Tibial nerve (tissue), 4 donors: ENCODE data around the gene SNX30. TPM values are rescaled to one million over a fixed set of nuclear protein-coding genes. Genes with fewer than 3 reads are reported as not detected.

Experiments
- DNase-seq, 2 donors: peaks; one replicate each; pipeline ENCODE4 v3.0.0-alpha.2; 2019; ENCODE audit warnings: low spot score in 2 of 2
- H3K27ac ChIP-seq, 4 donors: fragments of 200-600 bp; sonication (generic) in 3 of 4; one replicate each; pipeline ENCODE4 v1.5.1; 2017 to 2019; ENCODE audit warnings: mild to moderate bottlenecking in 1 of 4
- H3K27me3 ChIP-seq, 2 donors: fragments of 200-600 bp; sonication (generic) in 1 of 2; one replicate each; pipeline versions ENCODE4 v1.5.1 to v1.6.0; 2017 to 2019
- H3K36me3 ChIP-seq, 3 donors: fragments of 200-600 bp; sonication (generic); one replicate each; pipeline ENCODE4 v1.5.1; 2018 to 2019
- H3K4me1 ChIP-seq, 4 donors: fragments of 200-600 bp; sonication (generic) in 3 of 4; one replicate each; pipeline ENCODE4 v1.5.1; 2017 to 2019
- H3K4me3 ChIP-seq, 4 donors: fragments of 200-600 bp; sonication (generic) in 3 of 4; one replicate each; pipeline ENCODE4 v1.5.1; 2017 to 2019; ENCODE audit warnings: mild to moderate bottlenecking in 1 of 4, moderate library complexity in 1 of 4
- H3K9me3 ChIP-seq, 4 donors: fragments of 200-600 bp; sonication (generic) in 3 of 4; one replicate each; pipeline ENCODE4 v1.5.1; 2017 to 2019
- CTCF ChIP-seq, 5 experiments: fragments of 200-600 bp in 3 of 5; fragments of 450-650 bp in 2 of 5; sonication (generic) in 3 of 5; IDR thresholded peaks; one replicate each; pipeline ENCODE4 v1.5.1; 2016 to 2019; ENCODE audit warnings: antibody characterized with exemption in 5 of 5, mild to moderate bottlenecking in 3 of 5, moderate library complexity in 2 of 5
- EP300 ChIP-seq, 2 donors: sonication (generic); formaldehyde crosslinking; IDR thresholded peaks; one replicate each; pipeline ENCODE4 v1.6.1; 2017; ENCODE audit warnings: antibody characterized with exemption in 2 of 2, mild to moderate bottlenecking in 1 of 2
- POLR2A ChIP-seq, 2 donors: fragments of 450-650 bp; IDR thresholded peaks; one replicate each; pipeline ENCODE4 v1.6.1; 2017; ENCODE audit warnings: antibody characterized with exemption in 2 of 2, mild to moderate bottlenecking in 2 of 2, moderate library complexity in 2 of 2
- WGBS, 2 donors: methylation state at CpG; one replicate each; pipeline ENCODE4 v1.1.5; 2018; 5-methylcytosine and 5-hydroxymethylcytosine counted together
- total RNA-seq, 4 donors: library from RNA; depleted of rRNA; stranded (reverse); fragments of >200 nt; gene quantifications; one replicate each; pipeline ENCODE4 v1.1.0, GENCODE V29; 2016

SNX30 gene
- total RNA-seq, 4 donors from 2014 or later, result 14.9 to 25.3 (median 17.0) TPM

DNA sequence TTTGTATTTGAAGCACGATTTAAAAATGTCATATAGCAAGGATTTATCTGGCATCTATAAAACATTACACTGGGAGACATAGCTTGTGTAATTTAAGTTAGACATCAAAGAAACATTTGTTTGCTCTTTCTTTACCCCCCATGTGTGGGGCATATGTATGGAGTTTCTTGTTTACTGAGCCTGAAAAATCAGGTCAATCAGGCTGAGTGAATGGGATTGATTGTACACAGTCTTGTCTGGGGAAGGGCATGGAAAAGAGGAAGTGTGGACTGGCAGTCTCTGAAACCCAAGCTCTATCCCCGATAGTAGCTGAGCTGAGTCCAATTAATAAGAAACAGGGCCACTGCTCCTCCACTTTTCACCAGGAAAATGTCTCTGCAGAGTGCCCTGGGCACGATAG is 90.7 kb downstream of the SNX30 start:
- Histone ChIP-seq H3K27ac (no peak overlapping the region), H3K36me3 (peaks cover 0 to 44% (median 0%) of the 10 kb centered on the region in 3 donors), H3K27me3 (no peaks in the 10 kb centered on the region), H3K4me1 (peaks cover 0 to 16% (median 1%) of the 10 kb centered on the region in 4 donors), H3K4me3 (no peak overlapping the region), H3K9me3 (no peaks in the 10 kb centered on the region)
- no peak for DNase-seq
- TF ChIP-seq EP300 (IDR thresholded peaks at IDR 0.05) (no peak), POLR2A (IDR thresholded peaks at IDR 0.05) (no peak), CTCF (IDR thresholded peaks at IDR 0.05) (no peak)
- WGBS, 2 donors, result 50 to 54% methylated on average over 3 of the region's 3 CpGs

DNA sequence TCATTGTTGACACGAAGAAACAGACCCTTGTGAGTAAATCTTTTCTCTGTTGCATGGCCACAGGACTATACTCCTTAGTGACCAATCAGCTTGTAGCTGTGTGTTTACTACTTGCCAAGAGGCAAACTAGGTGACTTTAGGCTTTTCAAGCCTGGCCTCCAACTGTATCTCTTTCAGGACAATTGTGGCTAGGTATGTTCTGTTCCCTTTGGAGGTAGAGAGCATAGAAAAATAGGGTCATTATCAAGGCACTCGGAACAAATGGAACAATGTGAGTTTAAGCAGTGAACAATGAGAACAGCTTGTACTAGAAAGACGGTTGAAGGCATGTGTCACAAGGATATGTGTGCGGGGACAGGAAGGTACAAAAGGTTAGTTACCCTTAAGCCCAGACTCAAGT is 92.0 kb downstream of the SNX30 start:
- H3K9me3 ChIP-seq, result no peaks in the 10 kb centered on the region
- WGBS, 2 donors, result 90 to 97% methylated on average over 4 of the region's 4 CpGs
- no peak for TF ChIP-seq CTCF (IDR thresholded peaks at IDR 0.05)
- TF ChIP-seq POLR2A (IDR thresholded peaks at IDR 0.05), result no peak
- TF ChIP-seq EP300 (IDR thresholded peaks at IDR 0.05), result no peak
- no peak overlapping the region for H3K27ac ChIP-seq
- no peak for DNase-seq
- no peak overlapping the region for H3K4me3 ChIP-seq
- H3K4me1 ChIP-seq, result peaks cover 0 to 16% (median 1%) of the 10 kb centered on the region in 4 donors
- peaks cover 0 to 31% (median 0%) of the 10 kb centered on the region in 3 donors for H3K36me3 ChIP-seq
- no peaks in the 10 kb centered on the region for H3K27me3 ChIP-seq

- TF ChIP-seq EP300 (IDR thresholded peaks at IDR 0.05), result peak in 1 of 2 donors; percentile 50
- TF ChIP-seq POLR2A (IDR thresholded peaks at IDR 0.05), result no peak
- TF ChIP-seq CTCF (IDR thresholded peaks at IDR 0.05), result peak; percentile 82 to 99 (median 93)
- Histone ChIP-seq H3K27me3 (no peaks in the 10 kb centered on the region), H3K9me3 (no peaks in the 10 kb centered on the region), H3K4me3 (no peak overlapping the region), H3K4me1 (peaks cover 0 to 22% (median 1%) of the 10 kb centered on the region in 4 donors), H3K27ac (no peak overlapping the region), H3K36me3 (peaks cover 0 to 11% (median 0%) of the 10 kb centered on the region in 3 donors)
- WGBS, 2 donors, result 32 to 33% methylated on average over 15 of the region's 15 CpGs
- DNase-seq, result peak; percentile 58 to 81
Observed at GRCh38 chr9:112844771-112845542, 94.4 kb downstream of the SNX30 start.

- peaks cover 0 to 21% (median 0%) of the 10 kb centered on the region in 3 donors for H3K36me3 ChIP-seq
- 70 to 72% methylated on average over 14 of the region's 14 CpGs for WGBS, 2 donors
- H3K27me3 ChIP-seq, result no peaks in the 10 kb centered on the region
- no peak overlapping the region for H3K4me3 ChIP-seq
- H3K4me1 ChIP-seq, result peaks cover 0 to 12% (median 1%) of the 10 kb centered on the region in 4 donors
- no peak for TF ChIP-seq CTCF (IDR thresholded peaks at IDR 0.05)
- no peak for TF ChIP-seq POLR2A (IDR thresholded peaks at IDR 0.05)
- TF ChIP-seq EP300 (IDR thresholded peaks at IDR 0.05), result no peak
- no peak for DNase-seq
- H3K9me3 ChIP-seq, result no peaks in the 10 kb centered on the region
- no peak overlapping the region for H3K27ac ChIP-seq
Observed at GRCh38 chr9:112846528-112847488, 96.2 kb downstream of the SNX30 start.
